NCI-H1417 treated with DMSO at 0.1 percent for 48 hours (cell line): ENCODE results near the gene FCN2.

ENCODE experiments used
- DNase-seq: peaks from one replicate; lab custom pipeline; 2025; lab: John Stamatoyannopoulos, UW

Gene FCN2

GRCh38 chr9:134912126-134912840 lies 31.7 kb downstream of the FCN2 start:
- DNase-seq, result no peak

DNA sequence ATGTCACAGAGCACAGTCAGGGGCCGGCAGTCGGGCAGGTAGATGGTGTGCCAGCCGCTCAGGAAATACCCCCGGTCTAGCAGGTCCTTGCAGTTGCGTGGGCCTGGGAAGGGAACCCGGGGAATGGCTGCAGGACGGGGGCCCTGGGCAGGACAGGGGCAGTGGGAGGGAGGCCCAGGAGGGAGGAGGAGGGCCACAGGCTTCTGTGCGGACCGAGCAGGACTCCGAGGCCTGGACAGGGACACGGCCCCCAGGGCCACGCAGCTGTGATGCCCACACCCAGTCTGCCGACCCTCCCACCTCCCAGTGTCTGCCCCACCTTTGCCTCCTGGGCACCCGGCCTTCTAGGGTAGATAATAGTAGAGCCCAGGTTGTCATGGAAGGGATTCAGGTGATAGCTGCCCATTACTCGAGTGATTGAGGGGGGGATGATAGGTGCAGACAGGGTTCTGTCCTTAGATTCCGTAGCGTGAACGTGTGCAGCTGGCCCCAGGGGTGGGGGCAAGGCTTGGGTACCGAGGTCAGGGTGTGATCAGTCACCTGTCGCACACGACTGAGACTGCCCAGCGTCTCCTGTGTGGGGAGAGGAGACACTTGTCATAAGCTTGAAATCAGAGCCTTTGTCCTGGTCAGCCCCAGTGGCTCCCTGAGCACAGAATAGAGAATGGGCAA lies 32.6 kb downstream of the FCN2 start:
- no peak for DNase-seq

- DNase-seq, result no peak
These were observed 33.3 kb downstream of the FCN2 start for GRCh38 chr9:134913713-134914500.

- no peak for DNase-seq
These were observed 33.9 kb downstream of the FCN2 start for GRCh38 chr9:134914501-134914834.

DNA sequence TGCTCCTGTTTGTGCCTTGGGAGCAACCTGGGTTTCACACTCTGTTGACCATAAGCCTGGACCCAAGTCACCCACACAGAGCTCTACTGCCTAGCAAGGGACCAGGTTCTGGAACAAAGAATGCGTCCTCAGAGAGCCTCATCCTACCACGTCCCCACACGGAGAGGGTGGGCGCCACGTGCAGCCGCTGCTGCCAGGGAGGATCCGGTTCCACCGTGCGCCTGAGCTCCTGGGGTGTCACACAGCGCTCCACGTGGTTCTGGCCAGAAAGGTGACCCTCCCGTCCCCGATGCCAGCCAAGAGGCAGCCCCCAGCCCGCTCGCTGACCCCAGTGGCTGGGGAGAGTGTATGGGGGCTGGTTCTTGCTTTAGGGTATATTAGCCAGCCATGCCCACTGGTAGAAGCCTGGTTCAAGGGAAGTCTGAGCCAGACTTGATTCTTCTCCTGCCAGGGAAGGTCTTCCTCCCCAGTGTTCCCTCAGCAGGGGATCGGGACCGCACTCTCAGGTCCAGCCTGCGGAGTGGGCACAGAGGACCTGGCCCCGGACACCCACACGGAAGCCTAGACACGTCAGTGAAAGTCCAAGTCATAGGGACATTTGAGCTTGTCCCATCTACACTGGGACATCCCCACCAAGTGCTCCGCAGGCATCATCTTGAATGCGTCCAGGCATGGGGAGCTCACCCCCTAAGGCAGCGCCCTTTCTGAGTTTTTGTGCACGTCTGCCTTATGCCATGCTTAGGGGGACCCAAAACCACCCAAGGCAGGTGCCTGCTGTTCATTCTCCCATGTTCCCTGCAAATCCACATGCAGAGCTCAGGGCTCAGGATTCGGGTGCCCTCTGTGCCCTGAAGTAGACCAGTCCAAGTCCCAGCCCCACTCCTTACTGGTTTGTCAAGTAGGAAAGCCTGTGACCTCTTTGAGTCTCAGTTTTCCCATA lies 34.7 kb downstream of the FCN2 start:
- no peak for DNase-seq

GRCh38 chr9:134916161-134916665 lies 35.6 kb downstream of the FCN2 start:
- no peak for DNase-seq

DNA sequence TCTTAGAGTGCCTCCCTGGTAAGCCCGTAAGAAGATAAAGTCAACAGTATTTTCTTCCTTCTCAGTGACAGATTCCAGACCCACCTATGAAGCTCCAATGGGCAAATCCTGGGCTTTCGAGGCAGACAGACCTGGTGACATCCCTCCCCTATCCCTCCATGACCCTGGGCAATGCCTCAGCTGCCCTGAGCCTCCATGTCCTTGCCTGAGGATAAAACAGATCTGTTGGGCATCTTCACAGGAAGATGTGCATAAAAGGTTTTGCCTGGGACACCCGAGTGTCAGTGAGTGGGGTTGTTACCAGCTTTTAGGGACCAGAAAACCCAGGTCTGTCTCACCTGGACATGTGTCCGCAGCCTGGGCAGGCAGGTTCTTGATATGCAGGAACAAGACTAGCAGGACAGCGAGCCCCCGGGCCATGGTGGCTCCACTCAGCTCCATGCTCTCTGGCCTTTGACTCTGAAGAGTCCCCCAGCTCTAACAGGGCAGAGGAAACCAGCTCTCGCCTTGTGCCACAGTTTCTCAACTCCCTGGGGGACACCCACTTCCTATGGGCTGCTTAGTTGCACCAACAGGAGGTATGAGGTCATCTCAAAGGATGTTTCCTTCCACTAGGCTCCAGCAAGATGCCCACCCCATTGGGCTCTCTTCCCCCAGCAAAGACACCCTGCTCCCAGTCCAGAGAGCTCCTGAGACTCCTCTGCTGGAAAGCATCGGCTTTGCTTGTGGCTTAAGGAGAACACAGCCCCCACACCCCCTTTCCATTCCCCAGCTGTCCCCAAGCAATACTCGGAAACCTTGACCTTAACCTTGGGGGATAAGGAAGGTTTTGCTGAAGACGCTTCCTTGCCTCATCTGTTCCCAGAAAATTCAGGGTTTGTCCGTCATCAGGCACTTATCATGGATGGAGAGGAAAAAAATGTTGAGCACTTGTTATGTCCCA lies 37.1 kb downstream of the FCN2 start, which contains the start of gene FCN1:
FCN1 (minus strand) TSS at position 482 of the 943 bp plus-strand sequence; CDS start at position 441, 41 bp downstream.
- no peak for DNase-seq

GRCh38 chr9:134918646-134919045 lies 38.0 kb downstream of the FCN2 start:
- no peak for DNase-seq

- no peak for DNase-seq
These were observed 38.7 kb downstream of the FCN2 start for GRCh38 chr9:134919303-134919702.

GRCh38 chr9:134922066-134922931 lies 41.7 kb downstream of the FCN2 start:
- no peak for DNase-seq

DNA sequence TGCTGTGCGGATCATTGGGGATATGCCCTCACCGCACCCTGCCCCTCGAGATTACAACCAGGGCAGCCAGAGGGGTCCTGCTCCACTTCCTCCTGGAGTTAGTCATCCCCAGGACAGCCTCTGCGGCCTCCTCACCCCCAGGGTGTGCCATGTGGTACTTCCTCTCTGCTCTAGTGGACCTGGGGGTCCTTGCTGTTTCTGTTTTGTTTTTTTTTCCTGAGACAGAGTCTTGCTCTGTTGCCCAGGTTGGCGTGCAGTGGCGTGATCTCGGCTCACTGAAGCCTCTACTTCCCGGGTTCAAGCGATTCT lies 42.3 kb downstream of the FCN2 start:
- DNase-seq, result no peak

- no peak for DNase-seq
These were observed 42.9 kb downstream of the FCN2 start for GRCh38 chr9:134923466-134923865.

DNA sequence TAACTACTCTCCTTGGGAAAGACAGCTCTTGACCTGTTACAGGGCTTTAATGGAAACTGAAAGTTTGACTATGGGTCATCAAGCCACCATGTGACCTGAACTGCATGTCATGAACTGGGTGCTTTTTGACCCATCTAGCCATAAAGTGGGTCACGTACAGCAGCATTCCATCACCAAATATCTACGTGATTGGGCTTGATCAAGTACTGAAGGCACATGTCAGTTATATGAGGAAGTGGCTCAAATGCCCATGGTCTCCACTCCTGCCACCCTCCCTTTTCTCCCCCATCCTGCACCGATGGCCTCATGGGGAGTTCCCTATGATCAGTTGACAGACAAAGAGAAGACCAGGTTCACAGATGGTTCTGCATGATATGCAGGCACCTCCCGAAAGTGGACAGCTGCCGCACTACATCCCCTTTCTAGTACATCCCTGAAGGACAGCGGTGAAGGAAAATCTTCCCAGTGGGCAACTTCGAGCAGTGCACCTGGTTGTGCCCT lies 44.5 kb downstream of the FCN2 start:
- DNase-seq, result no peak

- DNase-seq, result no peak
These were observed 48.0 kb downstream of the FCN2 start for GRCh38 chr9:134928436-134929192.

GRCh38 chr9:134929193-134930158 lies 48.9 kb downstream of the FCN2 start:
- DNase-seq, result no peak

DNA sequence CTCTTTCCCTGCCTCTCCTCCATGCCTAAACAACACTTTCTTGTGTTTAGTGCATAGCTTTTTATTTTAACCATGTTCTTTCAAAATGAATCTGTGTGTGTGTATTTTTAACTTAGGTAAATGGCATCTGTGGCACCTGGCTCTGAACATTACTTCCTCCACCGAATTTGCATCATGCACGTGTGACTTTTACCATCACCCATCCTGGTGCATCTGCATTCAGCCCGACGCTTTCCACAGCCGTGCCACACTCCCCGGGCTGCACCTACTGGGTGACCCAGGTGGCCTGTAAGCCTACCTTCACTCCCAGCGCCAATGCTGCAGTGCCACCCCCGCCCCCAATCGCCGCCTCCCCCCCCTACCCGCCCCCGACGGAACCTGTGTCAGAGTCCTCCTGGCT lies 49.8 kb downstream of the FCN2 start:
- DNase-seq, result no peak

- DNase-seq, result no peak
These were observed 51.6 kb downstream of the FCN2 start for GRCh38 chr9:134932171-134932570.

- no peak for DNase-seq
These were observed 52.0 kb downstream of the FCN2 start for GRCh38 chr9:134932606-134933005.
